PFSK-1 (cell line): ENCODE results near the gene SEMA3C.

ENCODE experiments used
- POLR2AphosphoS5 ChIP-seq: IDR thresholded peaks from 2 replicates; pipeline ENCODE4 v1.6.1; 2012; ENCODE audit warnings: low read depth, mild to moderate bottlenecking, control low read depth, low read length, moderate library complexity
- REST ChIP-seq, 2 experiments: IDR thresholded peaks; 2 replicates each; pipeline versions ENCODE4 v1.6.1 to v1.8.0; 2011 to 2012; ENCODE audit warnings: low read depth in 2 of 2, low read length in 2 of 2, control low read depth in 1 of 2, inconsistent platforms in 1 of 2, mild to moderate bottlenecking in 1 of 2, moderate library complexity in 1 of 2; ENCODE audit not compliant: insufficient read depth in 1 of 2
- SIN3A ChIP-seq: IDR thresholded peaks from 2 replicates; pipeline ENCODE4 v1.6.1; 2012; ENCODE audit warnings: mild to moderate bottlenecking, low read length, moderate library complexity, borderline replicate concordance; ENCODE audit not compliant: insufficient read depth
- TAF1 ChIP-seq: IDR thresholded peaks from 2 replicates; pipeline ENCODE4 v1.6.1; 2012; ENCODE audit warnings: low read length, control low read depth, borderline replicate concordance; ENCODE audit not compliant: insufficient read depth

- TF ChIP-seq POLR2AphosphoS5 = no peak
- TF ChIP-seq TAF1 = no peak
- TF ChIP-seq REST (IDR thresholded peaks at IDR 0.05; ENCODE audit: insufficient read depth in 1 of 2, low read depth in 2 of 2, low read length in 2 of 2) = no peak
- TF ChIP-seq SIN3A = no peak
Observed at GRCh38 chr7:80775897-80776296, 143.0 kb downstream of the SEMA3C start.
